ENCODE results near the gene INO80E. TPM values are rescaled to one million over a fixed set of nuclear protein-coding genes. Genes with fewer than 3 reads are reported as not detected.
A peak's percentile ranks its signal among the peaks of the same experiment; 100 is the strongest.

INO80E gene
- total RNA-seq, 1 donor = 14.5 TPM

- no peaks in the 10 kb centered on the region for H3K79me2 ChIP-seq (ENCODE audit: insufficient read depth, low read length)
- H3K4me3 ChIP-seq (ENCODE audit: insufficient read depth, low read length) = no peak overlapping the region
- H3K4me1 ChIP-seq (ENCODE audit: insufficient read depth, low read length) = no peaks in the 10 kb centered on the region
- H2AFZ ChIP-seq (ENCODE audit: low read length) = no peak overlapping the region
- no peaks in the 10 kb centered on the region for H4K20me1 ChIP-seq (ENCODE audit: insufficient read depth, low read length)
- DNase-seq (ENCODE audit: insufficient read length, low spot score, missing footprints) = peak; percentile 41
- H3K4me2 ChIP-seq (ENCODE audit: insufficient read depth, low read length) = no peak overlapping the region
- peaks cover 31% of the 10 kb centered on the region for H3K27me3 ChIP-seq (ENCODE audit: insufficient read depth, low read length)
- H3K27ac ChIP-seq (ENCODE audit: low read depth, low read length) = no peak overlapping the region
- TF ChIP-seq, protein P1, sequence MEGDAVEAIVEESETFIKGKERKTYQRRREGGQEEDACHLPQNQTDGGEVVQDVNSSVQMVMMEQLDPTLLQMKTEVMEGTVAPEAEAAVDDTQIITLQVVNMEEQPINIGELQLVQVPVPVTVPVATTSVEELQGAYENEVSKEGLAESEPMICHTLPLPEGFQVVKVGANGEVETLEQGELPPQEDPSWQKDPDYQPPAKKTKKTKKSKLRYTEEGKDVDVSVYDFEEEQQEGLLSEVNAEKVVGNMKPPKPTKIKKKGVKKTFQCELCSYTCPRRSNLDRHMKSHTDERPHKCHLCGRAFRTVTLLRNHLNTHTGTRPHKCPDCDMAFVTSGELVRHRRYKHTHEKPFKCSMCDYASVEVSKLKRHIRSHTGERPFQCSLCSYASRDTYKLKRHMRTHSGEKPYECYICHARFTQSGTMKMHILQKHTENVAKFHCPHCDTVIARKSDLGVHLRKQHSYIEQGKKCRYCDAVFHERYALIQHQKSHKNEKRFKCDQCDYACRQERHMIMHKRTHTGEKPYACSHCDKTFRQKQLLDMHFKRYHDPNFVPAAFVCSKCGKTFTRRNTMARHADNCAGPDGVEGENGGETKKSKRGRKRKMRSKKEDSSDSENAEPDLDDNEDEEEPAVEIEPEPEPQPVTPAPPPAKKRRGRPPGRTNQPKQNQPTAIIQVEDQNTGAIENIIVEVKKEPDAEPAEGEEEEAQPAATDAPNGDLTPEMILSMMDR (IDR thresholded peaks at IDR 0.05; ENCODE audit: extremely low read depth, low read depth, low read length) = no peak
- no peaks in the 10 kb centered on the region for H3K9me3 ChIP-seq (ENCODE audit: low read depth, low read length)
- no peaks in the 10 kb centered on the region for H3K36me3 ChIP-seq (ENCODE audit: insufficient read depth, low read length)
These were observed 29.5 kb downstream of the INO80E start for GRCh38 chr16:30025574-30025973.

GRCh38 chr16:30026449-30026848 lies 30.4 kb downstream of the INO80E start:
- no peaks in the 10 kb centered on the region for H3K4me1 ChIP-seq (ENCODE audit: insufficient read depth, low read length)
- peaks cover under 1% of the 10 kb centered on the region for H4K20me1 ChIP-seq (ENCODE audit: insufficient read depth, low read length)

DNA sequence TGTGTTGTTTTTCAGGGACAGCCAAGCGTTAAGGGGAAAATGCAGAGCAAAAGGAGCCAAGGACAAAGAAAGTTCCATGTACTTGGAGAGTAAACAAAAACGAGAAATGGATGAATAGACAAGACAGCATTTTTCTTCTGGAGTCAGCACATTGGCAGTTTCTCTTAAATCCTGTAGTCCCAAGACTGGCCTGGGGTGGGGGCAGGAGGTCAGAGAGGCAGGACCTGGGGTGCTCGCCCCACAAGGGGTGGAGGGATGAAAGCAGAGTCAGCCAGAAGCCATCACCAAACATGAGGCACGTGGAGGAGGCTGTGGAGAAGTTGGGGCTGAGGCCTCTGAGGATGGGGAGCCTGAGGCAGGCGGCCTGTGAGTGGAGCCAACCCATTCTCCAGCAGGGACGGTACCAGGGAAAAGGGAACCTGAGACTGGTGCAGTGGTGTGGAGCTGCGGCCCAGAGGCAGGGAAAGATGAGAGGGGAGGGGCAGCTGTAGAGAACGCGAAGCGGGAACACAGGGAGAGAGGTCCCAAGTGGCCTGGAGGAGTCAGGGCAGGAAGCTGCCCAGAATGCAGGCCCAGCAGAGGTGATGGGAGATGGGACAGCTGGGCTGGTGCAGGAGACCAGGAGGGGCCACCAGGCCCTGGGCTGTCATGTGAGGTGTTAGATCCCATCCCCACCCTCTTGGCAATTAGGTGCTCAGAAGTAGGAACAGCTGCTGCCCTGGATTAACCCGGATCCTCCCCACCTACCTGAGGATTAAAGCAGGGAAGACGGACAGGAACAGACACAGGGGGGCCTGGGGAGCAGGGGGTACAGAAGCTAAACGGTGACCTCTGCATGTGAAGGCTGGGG lies 31.8 kb downstream of the INO80E start:
- TF ChIP-seq, protein P1 (IDR thresholded peaks at IDR 0.05; ENCODE audit: extremely low read depth, low read depth, low read length) = no peak
- Histone ChIP-seq H3K79me2 (ENCODE audit: insufficient read depth, low read length) (no peaks in the 10 kb centered on the region), H3K4me1 (ENCODE audit: insufficient read depth, low read length) (no peaks in the 10 kb centered on the region), H3K27ac (ENCODE audit: low read depth, low read length) (no peak overlapping the region), H3K4me3 (ENCODE audit: insufficient read depth, low read length) (no peak overlapping the region), H2AFZ (ENCODE audit: low read length) (no peak overlapping the region), H4K20me1 (ENCODE audit: insufficient read depth, low read length) (peaks cover 6% of the 10 kb centered on the region), H3K9me3 (ENCODE audit: low read depth, low read length) (no peaks in the 10 kb centered on the region), H3K4me2 (ENCODE audit: insufficient read depth, low read length) (no peak overlapping the region), H3K27me3 (ENCODE audit: insufficient read depth, low read length) (peaks cover 44% of the 10 kb centered on the region), H3K36me3 (ENCODE audit: insufficient read depth, low read length) (no peaks in the 10 kb centered on the region)
- no peak for DNase-seq (ENCODE audit: insufficient read length, low spot score, missing footprints)

More at GRCh38 chr16:30026449-30026848, 30.4 kb downstream of the INO80E start:
- Histone ChIP-seq H3K9me3 (ENCODE audit: low read depth, low read length) (no peaks in the 10 kb centered on the region), H3K36me3 (ENCODE audit: insufficient read depth, low read length) (no peaks in the 10 kb centered on the region), H3K4me3 (ENCODE audit: insufficient read depth, low read length) (no peak overlapping the region), H3K27me3 (ENCODE audit: insufficient read depth, low read length) (peaks cover 37% of the 10 kb centered on the region), H3K4me2 (ENCODE audit: insufficient read depth, low read length) (no peak overlapping the region), H2AFZ (ENCODE audit: low read length) (no peak overlapping the region), H3K79me2 (ENCODE audit: insufficient read depth, low read length) (no peaks in the 10 kb centered on the region), H3K27ac (ENCODE audit: low read depth, low read length) (no peak overlapping the region)
- TF ChIP-seq, protein P1 (IDR thresholded peaks at IDR 0.05; ENCODE audit: extremely low read depth, low read depth, low read length) = no peak
- DNase-seq (ENCODE audit: insufficient read length, low spot score, missing footprints) = no peak

GRCh38 chr16:30028438-30029076 lies 32.5 kb downstream of the INO80E start:
- peaks cover 44% of the 10 kb centered on the region for H3K27me3 ChIP-seq (ENCODE audit: insufficient read depth, low read length)
- H3K9me3 ChIP-seq (ENCODE audit: low read depth, low read length) = no peaks in the 10 kb centered on the region
- peaks cover 6% of the 10 kb centered on the region for H4K20me1 ChIP-seq (ENCODE audit: insufficient read depth, low read length)
- no peak for DNase-seq (ENCODE audit: insufficient read length, low spot score, missing footprints)
- no peak overlapping the region for H3K4me3 ChIP-seq (ENCODE audit: insufficient read depth, low read length)
- H3K27ac ChIP-seq (ENCODE audit: low read depth, low read length) = no peak overlapping the region
- no peak overlapping the region for H3K4me2 ChIP-seq (ENCODE audit: insufficient read depth, low read length)
- peaks cover 4% of the 10 kb centered on the region for H3K4me1 ChIP-seq (ENCODE audit: insufficient read depth, low read length)
- TF ChIP-seq, protein P1 (IDR thresholded peaks at IDR 0.05; ENCODE audit: extremely low read depth, low read depth, low read length) = no peak
- no peak overlapping the region for H2AFZ ChIP-seq (ENCODE audit: low read length)
- H3K36me3 ChIP-seq (ENCODE audit: insufficient read depth, low read length) = no peaks in the 10 kb centered on the region
- H3K79me2 ChIP-seq (ENCODE audit: insufficient read depth, low read length) = no peaks in the 10 kb centered on the region

Measured in osteoblast (primary cell).